Mesodermal cell (in vitro differentiated cells): ENCODE results near the gene SYNE1.
"Not testable (repeated sequence)": the region's sequence is repeated elsewhere in the genome, so short reads cannot be mapped to it uniquely, and the experiment has no call there.

Experiments used
- H3K27ac ChIP-seq: 2 replicates; pipeline ENCODE4 v1.7.0; 2013; ENCODE audit warnings: mild to moderate bottlenecking, low read depth, low read length, moderate library complexity; ENCODE audit not compliant: severe bottlenecking
- H3K36me3 ChIP-seq: 2 replicates; pipeline ENCODE4 v1.7.1; 2013; ENCODE audit warnings: mild to moderate bottlenecking, low read length, moderate library complexity; ENCODE audit not compliant: control insufficient read depth, insufficient read depth
- H3K4me1 ChIP-seq: one replicate; pipeline ENCODE4 v1.7.1; 2013; ENCODE audit warnings: mild to moderate bottlenecking, low read length; ENCODE audit not compliant: insufficient read depth, control insufficient read depth, poor library complexity, severe bottlenecking
- H3K4me3 ChIP-seq: 2 replicates; pipeline ENCODE4 v1.7.0; 2013; ENCODE audit warnings: low read length, control low read depth, mild to moderate bottlenecking; ENCODE audit not compliant: insufficient read depth, poor library complexity, severe bottlenecking; ENCODE audit errors: extremely low read depth
- H3K9me3 ChIP-seq: 2 replicates; pipeline ENCODE4 v1.7.1; 2013; ENCODE audit warnings: mild to moderate bottlenecking, low read length, moderate library complexity; ENCODE audit not compliant: control insufficient read depth
- WGBS, 2 experiments: methylation state at CpG; one replicate each; pipeline ENCODE4 v1.1.5; 2013; ENCODE audit warnings: missing lambda C conversion rate in 2 of 2; ENCODE audit not compliant: insufficient coverage in 2 of 2; 5-methylcytosine and 5-hydroxymethylcytosine counted together

SYNE1 gene

DNA sequence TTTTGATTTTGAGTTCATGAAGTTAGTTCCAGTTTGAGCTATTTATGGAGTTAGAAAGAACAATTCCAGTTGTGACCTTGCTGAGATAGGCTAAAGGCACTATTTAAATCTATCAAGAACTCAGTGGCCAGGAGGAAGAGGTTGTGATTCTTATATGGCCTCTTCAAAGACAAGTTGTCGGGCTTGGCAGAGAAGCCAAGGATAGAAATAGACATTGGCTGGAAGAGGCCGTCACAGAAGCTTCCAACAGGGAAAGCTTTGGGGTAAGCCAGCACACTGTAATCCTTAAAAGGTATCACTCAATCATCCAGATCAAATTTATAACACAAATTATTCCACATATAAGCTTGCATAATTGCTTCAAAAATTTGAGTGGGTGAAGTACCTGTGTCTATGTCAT, 286.1 kb downstream of the SYNE1 start:
- Histone ChIP-seq H3K27ac (no peak overlapping the region), H3K36me3 (peaks cover 48% of the 10 kb centered on the region), H3K4me3 (no peak overlapping the region), H3K9me3 (no peaks in the 10 kb centered on the region), H3K4me1 (no peaks in the 10 kb centered on the region)
- WGBS, 2 experiments = 86 to 100% methylated on average over 1 of the region's 2 CpGs

- H3K36me3 ChIP-seq = peaks cover 47% of the 10 kb centered on the region
- H3K27ac ChIP-seq = no peak overlapping the region
- H3K4me3 ChIP-seq = no peak overlapping the region
- no peaks in the 10 kb centered on the region for H3K9me3 ChIP-seq
- H3K4me1 ChIP-seq = no peaks in the 10 kb centered on the region
- WGBS, 2 experiments = 89 to 92% methylated on average over 4 to 5 of the region's 6 CpGs
Measured at GRCh38 chr6:152348116-152348515, 289.0 kb downstream of the SYNE1 start.

GRCh38 chr6:152343735-152344360, 293.3 kb downstream of the SYNE1 start:
- H3K9me3 ChIP-seq = no peaks in the 10 kb centered on the region
- H3K27ac ChIP-seq = no peak overlapping the region
- WGBS, 2 experiments = 93 to 97% methylated on average over 8 to 9 of the region's 9 CpGs
- H3K4me1 ChIP-seq = no peaks in the 10 kb centered on the region
- H3K36me3 ChIP-seq = peaks cover 28% of the 10 kb centered on the region
- H3K4me3 ChIP-seq = no peak overlapping the region

DNA sequence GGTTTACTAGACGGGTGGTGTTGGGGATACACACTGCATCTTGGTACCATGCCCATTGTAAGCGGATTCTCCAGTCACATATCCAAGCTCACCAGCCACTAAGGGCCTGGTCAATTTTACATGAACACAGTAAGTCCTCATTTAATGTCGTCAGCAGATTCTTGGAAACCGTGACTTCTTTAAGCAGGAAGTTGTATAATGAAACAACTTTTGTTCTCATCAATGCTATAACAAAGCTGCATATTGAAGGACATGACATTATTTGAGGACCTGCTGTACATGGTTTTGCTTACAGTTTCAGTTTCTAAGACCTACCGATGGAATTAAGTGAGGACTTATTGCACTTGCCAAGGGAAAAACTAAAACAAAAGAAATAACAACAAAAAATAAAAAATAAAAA, 295.6 kb downstream of the SYNE1 start:
- H3K36me3 ChIP-seq = peaks cover 29% of the 10 kb centered on the region
- H3K4me3 ChIP-seq = no peak overlapping the region
- H3K27ac ChIP-seq = no peak overlapping the region
- 100% methylated on average over 2 of the region's 5 CpGs for WGBS, 2 experiments
- H3K4me1 ChIP-seq = no peaks in the 10 kb centered on the region
- no peaks in the 10 kb centered on the region for H3K9me3 ChIP-seq

DNA sequence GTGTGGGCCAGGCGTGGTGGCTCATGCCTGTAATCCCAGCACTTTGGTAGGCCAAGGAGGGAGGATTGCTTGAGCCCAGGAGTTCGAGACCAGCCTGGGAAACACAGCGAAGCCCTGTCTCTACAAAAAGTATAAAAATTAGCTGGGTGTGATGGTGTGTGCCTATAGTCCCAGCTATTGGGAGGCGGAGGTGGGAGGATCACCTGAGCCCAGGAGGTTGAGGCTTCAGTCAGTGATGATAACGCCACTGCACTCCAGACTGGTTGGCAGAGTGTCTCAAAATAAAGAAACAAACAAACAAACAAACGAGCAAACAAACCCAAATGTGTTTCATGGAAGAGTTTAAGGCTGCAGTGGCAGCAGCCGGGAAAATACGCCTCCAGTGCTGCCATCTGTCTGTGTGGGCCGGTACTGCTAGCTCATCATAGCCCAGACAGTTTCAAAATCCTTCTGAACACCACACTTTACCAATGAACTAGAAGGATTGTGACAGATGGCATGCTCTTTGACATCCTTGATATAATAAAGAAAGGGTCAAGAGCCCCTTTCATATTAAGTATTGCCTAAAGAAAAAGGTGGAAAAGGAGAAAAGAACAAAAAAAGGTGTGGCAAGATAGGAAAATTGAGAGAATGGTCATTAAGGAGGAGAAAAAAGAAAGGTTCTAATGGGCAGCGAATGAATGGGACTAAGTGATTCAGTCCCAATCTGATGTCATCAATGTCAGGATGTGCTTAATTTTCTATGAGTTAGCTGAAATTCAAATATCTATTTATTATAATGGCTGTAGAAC, 298.6 kb downstream of the SYNE1 start:
- Histone ChIP-seq H3K9me3 (no peaks in the 10 kb centered on the region), H3K27ac (no peak overlapping the region), H3K4me3 (no peak overlapping the region), H3K36me3 (peaks cover 25% of the 10 kb centered on the region), H3K4me1 (no peaks in the 10 kb centered on the region)
- 54 to 72% methylated on average over 5 to 6 of the region's 10 CpGs for WGBS, 2 experiments

DNA sequence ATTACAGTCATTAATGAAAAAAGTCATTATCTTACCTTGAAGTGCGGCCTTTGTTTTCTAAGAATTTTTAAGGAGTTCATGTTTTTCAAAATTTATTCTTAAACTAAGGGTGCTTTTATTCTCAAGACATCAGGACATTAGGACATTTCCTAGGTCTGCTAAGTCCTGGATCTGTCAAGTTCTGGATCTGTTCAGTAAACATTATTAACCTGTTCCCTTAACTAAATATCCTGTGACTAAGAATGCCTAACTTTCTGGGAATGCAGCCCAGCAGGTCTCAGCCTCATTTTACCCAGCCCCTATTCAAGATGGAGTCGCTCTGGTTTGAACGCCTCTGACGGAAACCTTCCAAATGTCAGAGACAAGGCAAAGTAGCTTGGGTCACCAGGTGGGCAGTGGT, 302.6 kb downstream of the SYNE1 start:
- 100% methylated on average over 3 of the region's 4 CpGs; no CpG with 5 or more reads in 1 of the 2 experiments for WGBS, 2 experiments
- peaks cover 37% of the 10 kb centered on the region for H3K36me3 ChIP-seq
- no peak overlapping the region for H3K4me3 ChIP-seq
- H3K9me3 ChIP-seq = no peaks in the 10 kb centered on the region
- H3K27ac ChIP-seq = no peak overlapping the region
- H3K4me1 ChIP-seq = no peaks in the 10 kb centered on the region

- WGBS, 2 experiments = 89 to 92% methylated on average over 7 of the region's 7 CpGs
- Histone ChIP-seq H3K27ac (no peak overlapping the region), H3K4me1 (no peaks in the 10 kb centered on the region), H3K4me3 (no peak overlapping the region), H3K36me3 (peaks cover 27% of the 10 kb centered on the region), H3K9me3 (no peaks in the 10 kb centered on the region)
Measured at GRCh38 chr6:152330961-152331360, 306.2 kb downstream of the SYNE1 start.

DNA sequence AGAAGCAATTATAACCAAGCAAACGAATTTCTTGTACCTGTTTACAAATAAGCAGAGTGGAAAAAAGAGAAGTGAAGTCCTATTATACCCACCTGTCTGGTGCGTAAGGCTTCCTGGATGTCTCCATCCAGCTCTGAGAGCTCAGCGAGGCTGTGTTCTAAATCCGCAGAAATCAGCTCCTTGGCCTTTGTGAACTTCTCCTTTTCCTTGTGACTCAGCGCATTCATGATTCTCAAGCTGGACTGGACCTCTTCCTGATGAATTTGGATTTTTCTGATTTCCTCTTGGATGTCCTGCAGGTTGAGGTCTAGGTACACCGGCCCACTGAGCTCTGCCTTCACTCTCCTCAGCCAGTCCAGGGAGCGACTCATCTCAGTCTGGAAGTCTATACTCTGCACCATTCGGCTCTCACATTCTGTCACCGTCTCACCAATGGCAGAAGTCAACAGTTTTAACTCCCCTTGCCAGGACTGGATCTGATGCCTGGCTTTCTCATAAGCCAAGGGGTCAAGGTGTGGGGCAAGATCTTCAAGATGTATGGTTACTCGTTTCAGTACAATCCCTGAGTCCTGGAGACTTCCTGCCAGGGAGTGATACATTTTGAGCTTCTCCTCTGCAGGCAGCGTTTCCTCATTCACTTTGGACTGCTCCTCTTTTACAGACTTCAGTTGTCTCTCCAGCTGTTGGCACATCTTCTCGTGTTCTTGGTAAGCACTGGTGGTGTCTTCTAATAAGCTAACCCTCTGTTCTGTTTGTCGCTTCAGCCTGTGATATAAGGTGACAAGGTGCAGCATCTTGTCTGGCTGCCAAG, 307.3 kb downstream of the SYNE1 start:
- no peaks in the 10 kb centered on the region for H3K4me1 ChIP-seq
- H3K4me3 ChIP-seq = no peak overlapping the region
- no peaks in the 10 kb centered on the region for H3K9me3 ChIP-seq
- no peak overlapping the region for H3K27ac ChIP-seq
- 94 to 95% methylated on average over 12 of the region's 13 CpGs for WGBS, 2 experiments
- peaks cover 33% of the 10 kb centered on the region for H3K36me3 ChIP-seq

- H3K36me3 ChIP-seq = peaks cover 48% of the 10 kb centered on the region
- H3K4me3 ChIP-seq, H3K27ac ChIP-seq, H3K9me3 ChIP-seq, H3K4me1 ChIP-seq: not testable (repeated sequence)
- 100% methylated on average over 2 of the region's 3 CpGs; no CpG with 5 or more reads in 1 of the 2 experiments for WGBS, 2 experiments
Measured at GRCh38 chr6:152328200-152328599, 309.0 kb downstream of the SYNE1 start.

DNA sequence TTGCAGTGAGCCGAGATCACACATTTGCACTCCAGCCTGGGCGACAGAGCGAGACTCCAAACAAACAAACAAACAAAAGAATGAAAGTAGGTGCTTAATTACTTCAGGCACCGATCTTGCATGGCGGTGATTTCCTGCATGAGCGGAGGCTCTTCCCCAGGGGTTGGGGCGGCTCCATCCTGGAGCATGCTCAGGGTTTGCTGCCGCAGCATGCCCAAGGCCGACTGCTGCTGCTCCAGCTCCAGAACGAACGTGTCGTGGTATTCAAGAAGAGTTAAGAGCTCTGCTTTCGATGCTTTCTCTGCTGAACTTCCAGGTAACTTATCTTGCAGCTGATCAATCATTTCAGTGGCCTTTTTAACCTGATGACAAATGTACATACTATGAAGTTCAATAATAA, 313.8 kb downstream of the SYNE1 start:
- no peaks in the 10 kb centered on the region for H3K9me3 ChIP-seq
- H3K27ac ChIP-seq = no peak overlapping the region
- H3K36me3 ChIP-seq = peaks cover 35% of the 10 kb centered on the region
- no peaks in the 10 kb centered on the region for H3K4me1 ChIP-seq
- H3K4me3 ChIP-seq = no peak overlapping the region
- WGBS, 2 experiments = 88 to 93% methylated on average over 8 to 10 of the region's 13 CpGs
